Measurements from ENCODE around the gene PLXDC2.

DNA sequence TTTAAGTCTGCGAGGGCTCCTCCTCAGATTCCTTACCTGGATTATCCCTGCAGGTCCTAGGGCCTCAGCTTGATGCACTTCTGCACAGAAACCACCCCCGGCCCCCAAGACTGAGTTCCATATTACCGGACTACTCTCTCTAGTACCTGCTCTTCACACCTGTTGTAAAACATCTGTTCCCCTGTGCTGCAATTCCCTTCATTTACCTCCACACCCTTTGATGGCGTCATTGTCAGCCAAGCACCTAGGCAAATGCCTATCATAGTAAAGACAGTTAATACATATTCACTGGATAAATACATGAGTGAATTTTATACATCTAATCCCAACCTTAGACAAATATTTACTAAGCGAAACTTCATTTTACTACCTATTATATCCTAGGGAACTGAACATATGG lies 275.5 kb downstream of the PLXDC2 start:
- TF ChIP-seq TAF1 (IDR thresholded peaks at IDR 0.05; ENCODE audit: borderline replicate concordance, low read depth, low read length) (no peak), POLR2AphosphoS5 (IDR thresholded peaks at IDR 0.05; ENCODE audit: low read depth, low read length) (no peak)

Measured in GM12892 (cell line).